NAMALWA (cell line): ENCODE measurements around the gene TSSC4.

ENCODE experiments used
- DNase-seq: peaks from one replicate; pipeline ENCODE4 v3.0.0-alpha.2; 2015; ENCODE audit warnings: low spot score

Gene TSSC4

DNA sequence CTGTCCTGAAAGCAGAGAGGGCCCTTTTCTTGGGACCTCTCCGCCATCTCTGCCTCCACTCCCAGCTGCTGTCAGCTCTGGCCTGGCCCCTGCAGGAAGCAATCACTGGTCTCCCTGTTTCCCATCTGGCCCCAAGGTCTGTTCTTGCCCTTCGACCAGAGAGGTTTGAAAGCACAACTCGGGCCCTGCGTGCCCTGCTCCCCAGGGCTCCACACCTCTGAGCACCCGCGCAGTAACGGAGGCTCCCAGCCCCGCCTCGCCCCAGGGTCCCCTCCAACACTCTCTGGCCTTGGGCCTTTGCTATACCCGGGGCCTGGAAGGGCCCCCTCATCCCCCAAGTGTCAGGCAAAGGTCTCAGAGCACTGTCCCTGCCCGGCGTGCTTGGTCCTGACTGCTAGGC, 31.2 kb upstream of the TSSC4 start:
- no peak for DNase-seq

DNA sequence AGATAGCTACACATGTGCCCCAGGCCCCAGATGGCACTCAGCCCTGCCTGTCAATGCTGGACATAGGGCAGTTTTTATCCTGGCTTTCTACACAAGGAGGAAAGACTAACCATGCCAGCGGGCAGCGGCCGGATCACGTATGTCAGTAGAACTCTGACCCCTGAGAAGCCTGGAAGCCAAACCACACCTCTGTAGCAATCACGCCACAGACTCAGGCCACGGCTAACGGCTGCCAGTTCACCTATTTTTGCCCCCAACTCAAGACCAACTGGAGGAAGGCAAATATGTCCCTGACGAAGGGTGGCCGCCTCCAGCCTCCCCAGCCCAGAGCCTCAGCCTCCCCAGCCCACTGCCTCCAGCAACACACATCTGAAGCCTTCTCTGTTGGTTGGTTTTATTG, 30.7 kb upstream of the TSSC4 start:
- no peak for DNase-seq

DNA sequence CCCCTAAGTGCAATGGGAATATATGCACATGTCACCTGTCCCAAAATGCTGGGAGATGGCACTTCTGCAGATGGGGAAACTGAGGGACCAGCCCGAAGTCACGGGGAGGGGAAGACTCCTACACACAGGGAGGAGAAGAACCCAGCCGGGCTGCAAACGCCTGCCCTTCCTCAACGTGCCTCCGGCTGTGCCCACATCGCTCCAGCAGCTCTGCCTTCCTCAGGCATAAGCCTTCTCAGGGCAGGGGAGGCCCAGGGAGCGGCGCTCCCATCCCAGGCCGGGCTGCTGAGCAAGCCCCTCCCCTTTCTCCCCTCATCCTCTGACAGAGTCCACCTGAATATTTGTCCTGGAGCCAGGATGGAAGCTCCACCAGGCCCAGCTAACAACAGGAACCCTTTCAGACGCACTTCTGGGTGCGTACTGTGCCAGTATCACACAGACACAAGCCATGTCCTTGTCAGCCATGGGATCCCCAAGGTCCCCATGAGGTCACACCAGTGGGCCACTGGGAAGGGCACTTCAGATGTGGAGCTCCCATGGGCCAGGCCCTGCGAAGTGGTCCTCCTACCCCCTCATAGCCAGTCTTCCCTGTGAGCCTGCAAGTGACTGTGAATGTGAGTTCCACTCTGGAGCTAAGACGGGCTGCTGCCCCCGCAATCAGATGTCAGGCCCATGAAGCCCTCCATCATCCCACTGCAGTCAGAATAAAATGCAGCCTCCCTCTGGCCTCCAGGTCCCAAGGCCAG, 25.9 kb upstream of the TSSC4 start:
- DNase-seq: no peak

DNA sequence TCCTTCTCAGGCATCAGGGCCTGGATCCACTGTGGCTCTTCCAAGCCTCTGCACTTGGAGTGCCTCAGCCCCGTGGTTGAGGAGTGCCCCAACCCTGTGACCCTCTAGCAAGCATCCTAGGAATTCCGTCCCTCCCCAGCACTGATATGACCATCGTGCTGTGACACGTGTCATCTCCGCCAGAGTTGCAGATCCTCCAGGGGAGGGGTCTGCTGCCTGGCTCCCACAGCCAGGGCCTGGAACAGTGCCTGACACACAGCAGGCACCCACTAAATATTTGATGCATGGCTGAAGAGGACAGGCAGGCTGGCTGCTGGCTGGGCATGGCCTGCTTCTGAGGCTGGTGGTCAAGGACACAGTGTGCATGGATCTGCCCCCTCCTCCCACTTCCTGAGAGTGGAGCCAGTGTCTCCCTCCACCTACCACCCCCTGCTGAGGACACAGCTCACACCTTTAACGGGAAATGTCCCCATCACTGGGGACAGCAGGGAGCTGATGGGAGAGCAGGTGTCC, 25.2 kb upstream of the TSSC4 start:
- no peak for DNase-seq

DNA sequence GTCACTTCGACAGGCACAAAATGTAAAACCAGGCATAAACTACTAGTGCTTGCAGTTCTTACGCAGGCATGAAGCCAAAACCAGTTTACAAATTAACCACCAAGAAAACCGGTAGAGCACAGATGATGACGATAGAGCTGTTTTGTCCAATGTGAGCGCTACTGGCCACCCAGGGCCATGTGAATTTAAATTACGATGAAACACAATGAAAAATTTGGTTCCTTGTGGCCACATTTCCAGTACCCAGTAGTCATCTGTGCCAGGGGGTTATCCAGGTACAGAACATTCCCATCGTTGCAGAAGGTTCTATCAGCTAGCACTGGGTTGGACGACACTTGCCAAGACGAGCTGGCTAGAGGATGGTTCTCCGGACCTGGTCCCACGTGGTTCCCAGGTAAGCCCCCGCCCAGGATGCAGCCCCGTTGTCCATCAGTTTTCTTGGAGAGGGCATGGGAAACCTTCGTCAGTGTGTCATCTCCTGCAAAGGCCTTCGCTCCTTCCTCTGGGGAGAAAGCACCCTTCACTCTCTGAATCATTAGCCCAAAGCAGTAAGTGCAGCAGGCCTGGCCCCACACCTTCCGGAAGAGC, 24.5 kb upstream of the TSSC4 start:
- no peak for DNase-seq

DNA sequence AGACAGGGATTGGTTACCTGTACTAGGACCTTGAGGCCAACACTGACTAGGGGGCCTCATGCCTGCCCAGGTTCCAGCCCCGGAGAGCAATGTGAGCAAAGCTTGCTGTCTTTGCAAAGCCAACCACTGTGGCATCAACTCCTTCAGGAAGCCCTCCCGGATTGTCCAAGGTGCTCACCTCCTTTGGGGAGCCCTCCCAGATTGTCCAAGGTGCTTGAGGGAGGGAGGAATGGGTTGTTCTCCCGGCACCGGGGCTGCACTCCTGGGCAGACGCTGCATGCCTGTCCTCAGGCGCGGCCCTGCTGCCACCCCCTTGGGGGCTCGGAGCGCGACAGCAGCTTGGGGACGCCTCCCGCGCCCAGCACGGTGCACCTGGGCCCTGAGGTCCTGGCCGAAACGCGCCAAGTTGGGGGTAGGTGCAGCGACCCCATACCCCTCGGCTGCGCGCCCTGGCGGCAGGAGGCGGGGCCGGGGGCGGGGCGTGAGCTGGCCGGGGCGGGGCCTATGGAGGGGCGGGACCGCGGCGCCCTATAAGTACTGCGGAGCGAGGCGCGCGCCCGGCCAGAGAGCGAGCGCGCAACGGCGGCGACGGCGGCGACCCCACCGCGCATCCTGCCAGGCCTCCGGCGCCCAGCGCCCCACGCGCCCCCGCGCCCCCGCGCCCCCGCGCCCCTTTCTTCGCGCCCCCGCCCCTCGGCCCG, 23.6 kb upstream of the TSSC4 start, which contains the start of gene CD81:
Gene CD81 (plus strand): TSS at position 560 of the 701 bp plus-strand sequence. CDS start 240 bp downstream, outside the sequence.
- peak; percentile 36 for DNase-seq

DNA sequence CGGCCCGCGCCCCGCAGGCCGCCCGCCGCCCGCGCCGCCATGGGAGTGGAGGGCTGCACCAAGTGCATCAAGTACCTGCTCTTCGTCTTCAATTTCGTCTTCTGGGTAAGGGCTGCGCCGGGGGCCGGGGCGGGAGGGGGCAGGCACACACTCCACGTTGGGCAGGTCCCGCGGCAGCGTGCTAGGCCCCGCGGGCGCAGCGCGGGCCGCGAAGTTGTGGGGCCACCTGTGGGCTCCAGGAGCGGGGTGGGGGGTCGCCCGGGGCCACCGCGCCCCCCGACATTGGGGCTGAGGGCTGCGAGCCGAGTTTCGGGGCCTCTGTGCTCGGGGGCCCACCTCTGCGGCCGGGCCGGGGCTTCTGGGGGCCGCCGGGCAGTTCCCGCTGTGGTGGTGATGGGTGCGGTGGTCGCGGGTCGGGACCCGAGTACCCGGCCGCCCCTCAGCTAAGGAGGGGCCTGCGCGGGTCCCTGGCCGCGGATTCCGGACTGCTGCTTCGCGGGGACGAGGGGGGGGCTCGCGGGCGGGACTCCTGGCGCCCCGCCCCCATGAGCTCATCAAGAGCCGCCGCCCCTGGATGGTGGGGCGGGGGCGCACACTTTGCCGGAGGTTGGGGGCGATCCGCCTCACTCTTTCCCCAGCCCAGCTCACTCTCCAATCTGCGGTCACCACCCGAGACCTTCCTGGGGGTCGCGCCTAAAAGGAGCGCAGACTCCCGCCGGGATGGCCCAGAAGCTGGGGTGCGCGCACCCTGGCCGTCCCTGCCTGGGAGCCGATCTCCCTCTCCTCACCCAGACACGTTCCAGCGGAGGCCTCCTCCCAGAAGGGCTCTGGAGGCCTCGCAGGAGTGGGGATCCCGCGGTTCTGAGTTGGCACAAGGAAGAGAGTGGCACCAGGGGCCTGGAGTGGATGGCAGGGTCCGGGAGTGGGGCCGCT, 22.8 kb upstream of the TSSC4 start:
- DNase-seq: peak; percentile 54

DNA sequence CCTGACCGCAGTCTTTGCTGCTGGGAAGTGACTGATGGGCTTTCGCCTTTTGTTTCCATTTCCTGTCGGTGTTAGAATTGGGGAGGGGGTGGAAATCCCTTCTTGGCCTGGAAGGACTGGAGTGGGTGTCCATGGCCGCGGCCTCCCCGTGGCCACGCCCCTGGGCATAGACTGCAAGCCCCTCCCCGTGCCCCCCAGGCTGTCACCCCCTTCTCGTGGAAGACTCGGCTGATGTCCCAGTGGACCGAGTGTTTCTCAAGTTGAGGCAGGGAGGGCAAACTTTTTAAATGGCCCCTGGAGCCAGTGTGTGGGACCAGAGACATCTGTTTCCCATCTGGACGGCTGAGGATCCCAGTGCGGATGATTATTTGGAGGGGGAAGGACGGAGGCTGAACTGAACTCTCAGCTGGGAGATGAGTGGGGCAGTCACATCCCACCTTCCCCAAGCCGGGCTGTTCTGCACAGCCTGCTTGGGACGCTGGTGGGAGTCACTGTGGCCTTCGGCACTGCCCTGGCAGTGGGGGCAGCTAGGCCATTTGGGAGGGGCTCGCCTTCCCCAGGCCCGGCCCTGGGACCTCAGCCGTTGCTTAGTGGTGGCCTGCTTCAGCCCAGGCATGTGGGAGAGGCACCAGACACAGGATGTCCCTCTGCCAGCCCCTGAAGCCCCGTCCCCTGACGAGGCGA, 21.9 kb upstream of the TSSC4 start:
- DNase-seq: no peak

DNA sequence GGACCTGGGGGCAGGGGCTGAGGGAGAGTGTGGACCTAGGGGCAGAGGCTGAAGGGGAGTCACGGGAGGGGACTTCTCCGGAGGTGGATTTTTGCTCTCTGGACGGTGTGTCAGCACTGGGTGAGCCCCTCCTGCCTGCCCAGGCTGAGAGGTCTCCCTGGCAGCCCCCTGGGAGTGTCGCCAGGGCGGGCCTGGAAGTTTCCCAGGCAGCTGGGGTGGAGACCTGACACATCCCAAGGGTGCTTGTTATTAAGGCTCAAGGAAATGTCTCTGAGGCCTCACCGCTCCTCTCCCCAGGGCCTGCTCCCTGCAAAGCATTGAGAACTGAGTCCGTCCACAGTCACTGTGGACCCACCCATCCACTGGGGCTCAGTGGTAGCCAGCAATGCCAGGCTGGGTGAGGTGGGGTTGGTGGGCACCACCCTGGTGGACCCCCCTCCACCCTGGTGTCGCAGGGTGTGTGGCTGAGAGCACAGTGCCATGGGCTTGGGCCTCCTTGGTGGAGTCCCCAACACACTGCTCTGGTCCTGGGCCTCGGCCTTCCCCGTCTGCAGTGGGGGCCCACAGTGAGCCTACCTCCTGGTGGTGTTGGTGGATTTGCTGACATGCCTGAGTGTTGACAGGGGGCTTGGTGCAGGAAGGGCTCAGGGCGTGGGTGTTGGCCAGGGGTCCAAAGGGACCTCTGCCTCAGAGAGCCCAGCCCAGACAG, 20.9 kb upstream of the TSSC4 start:
- no peak for DNase-seq

DNA sequence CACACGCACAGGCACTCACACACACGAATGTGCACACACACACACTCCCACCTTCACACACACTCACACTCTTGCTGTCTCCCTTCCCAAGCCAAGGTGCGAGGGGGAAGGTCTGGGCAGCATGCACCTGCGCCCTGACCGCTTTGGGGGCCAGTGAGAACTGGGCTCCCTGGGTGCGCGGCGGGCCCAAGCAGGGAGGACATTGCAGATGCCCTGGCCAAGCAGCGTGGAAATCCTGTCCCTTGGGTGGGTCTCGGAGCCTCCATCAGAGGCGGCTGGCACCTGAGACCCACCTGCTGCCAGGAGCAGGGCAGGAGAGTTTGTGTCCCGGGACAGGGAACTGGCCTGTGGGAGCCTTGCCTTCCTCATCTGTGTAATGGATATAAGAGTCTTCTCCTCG, 20.2 kb upstream of the TSSC4 start:
- DNase-seq: peak; percentile 4

DNA sequence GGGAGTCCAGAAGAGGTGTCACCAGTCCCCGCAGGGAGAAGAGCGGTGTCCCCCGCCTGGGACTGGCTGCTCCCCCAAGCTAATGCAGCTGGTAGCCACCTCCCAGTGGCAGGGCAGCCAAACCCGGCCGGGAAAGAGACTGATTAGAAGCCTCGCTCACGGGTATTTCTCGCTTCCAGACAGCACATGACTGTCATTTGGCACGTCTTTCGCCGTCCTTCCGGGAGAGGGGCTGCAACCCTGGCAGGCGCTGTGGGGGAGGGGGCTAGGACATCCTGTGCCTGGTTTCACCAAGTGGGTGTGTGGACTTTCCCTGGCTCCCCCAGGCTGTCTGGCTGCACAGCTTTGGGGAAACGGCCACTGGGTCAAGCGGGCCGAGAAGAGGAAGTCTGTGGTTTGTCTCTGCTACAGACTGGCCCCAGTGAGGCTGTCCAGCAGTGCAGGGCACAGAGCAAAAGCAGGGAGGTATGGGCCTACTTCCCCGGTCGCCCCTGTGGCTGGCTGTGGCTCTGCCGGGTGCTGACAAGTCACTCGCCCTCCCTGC, 19.7 kb upstream of the TSSC4 start:
- DNase-seq: peak; percentile 10

DNA sequence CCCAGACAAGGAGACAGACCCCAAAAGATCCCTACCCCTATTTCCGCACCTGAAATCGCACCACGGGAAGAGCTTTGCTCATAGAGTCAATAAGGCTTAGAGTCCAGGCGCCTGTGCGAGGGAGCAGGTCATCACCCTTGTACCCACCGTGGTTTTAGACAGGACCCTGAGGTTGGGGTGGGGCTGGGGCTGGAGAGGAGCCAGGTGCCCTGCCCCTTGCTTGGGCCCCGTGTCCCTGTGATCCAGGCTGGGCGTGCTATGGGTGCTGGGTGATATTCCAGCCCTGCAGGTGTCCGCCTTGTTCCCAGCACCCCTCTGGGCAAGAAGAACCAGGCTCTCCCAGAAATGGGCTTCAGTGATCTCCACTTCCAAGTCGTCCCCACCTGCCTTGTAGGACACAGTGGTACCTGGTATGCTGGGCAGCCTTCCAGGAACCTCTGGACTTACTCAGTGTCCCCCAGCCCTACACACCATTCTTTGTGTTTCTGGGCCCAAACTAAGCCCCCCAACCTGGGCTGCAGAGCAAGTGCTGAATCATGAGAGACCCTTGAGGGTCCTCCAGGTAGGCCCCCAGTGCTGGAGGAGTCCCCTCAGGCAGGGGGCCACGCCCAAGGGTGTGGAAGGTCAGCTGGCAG, 18.9 kb upstream of the TSSC4 start:
- peak; percentile 15 for DNase-seq

DNA sequence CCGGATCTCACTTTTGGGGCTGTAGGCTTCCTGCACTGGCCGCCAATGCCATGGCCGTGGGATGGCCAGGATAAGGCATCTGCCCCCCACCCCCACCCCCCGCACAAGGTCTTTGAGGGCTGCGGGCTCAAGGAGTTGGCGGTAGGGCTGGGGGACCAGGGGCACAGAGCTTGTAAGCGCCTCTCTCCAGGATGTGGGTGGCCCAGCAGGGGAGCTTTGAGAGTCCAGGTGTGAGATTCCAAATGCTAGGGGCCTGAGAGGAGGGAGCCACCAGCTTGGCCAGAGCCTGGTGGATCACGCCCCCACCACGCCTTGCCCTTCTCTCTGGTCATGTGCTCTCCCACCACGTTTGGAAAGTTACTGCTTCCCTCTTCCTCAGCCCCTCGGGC, 18.4 kb upstream of the TSSC4 start:
- peak; percentile 36 for DNase-seq

DNA sequence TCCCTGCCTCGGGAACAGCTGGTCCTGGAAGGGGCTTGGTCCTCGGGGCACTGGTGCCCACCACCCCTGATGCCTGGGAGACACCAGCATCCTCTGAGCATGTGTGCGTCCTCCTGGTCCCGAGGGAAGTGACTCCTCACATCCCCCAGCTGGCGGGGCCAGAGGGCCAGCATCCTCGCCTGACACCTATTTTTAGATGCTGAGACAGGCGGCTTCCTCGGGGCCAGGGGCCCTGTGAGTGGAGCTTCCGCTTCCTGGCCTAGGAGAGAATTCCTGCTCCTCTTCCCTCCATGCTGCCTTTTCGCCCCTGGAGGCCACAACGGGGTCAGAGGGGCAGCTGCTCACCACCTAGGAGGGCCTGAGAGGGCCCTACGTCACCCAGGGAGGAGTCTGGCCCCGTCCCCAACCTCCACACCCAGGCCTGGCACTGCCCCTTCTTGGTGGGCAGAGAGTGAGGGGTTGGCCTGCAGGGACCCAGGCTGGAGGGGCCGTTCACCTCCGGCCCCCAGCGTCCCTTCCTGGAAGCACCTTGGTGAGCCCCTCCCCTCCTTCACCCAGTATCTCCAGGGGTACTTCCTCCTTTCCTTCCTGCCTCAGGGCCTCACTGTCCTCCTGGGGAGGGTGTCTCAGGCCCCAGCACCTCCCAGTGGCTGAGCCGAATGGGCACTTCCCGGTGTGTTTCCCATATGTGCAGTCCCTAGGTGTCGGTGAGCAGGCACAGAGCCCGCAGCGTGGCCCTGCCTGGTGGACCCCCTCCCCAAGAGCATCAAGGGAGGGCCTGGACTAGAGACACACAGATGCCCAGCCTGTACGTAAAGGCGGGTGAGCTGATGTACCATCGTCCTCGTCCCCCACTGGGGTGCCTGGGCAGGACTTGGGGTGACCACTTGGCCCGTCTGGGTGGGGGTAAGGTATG, 17.4 kb upstream of the TSSC4 start:
- peak; percentile 55 for DNase-seq

DNA sequence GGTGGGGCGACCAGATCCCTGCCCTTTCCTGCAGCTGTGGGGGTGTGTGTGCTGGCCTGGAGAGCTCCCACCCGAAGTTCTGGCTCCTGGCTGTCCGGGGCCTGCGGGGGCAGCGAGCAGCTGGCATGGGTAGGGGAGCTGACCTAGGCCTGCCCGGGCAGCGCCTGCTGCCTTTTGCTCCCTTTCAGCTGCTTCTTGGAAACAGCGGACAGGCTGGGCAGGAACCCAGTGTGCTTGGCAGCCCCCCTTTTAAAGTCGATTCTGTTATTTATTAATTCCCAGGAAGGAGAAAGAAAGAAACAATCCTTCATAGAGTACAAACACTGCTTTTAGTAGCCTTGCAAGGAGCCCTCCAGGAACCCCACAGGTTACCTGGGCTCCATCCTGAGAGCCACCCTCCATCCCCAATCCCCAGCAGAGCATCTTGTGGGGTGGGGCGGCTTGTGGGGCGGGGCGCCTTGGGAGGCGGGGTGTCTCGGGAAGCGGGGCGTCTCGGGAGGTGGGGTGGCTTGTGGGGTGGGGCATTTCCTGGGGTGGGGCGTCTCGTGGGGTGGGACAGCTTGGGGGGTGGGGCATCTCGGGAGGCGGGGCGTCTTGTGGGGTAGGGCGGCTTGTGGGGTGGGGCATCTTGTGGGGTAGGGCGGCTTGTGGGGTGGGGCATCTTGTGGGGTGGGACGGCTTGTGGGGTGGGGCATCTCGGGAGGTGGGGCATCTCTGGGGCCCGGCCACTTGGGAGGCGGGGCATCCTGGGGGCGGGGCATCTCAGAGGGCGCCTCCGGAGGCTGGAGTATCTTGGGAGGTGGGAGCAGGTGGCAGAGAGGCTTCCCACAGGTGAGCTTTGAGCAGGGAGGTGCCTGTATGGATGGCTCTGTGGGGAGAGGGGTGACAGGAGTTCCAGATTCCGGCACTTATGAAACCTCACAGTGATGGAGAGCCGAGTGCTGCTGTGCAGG, 16.4 kb upstream of the TSSC4 start:
- peak; percentile 86 for DNase-seq

DNA sequence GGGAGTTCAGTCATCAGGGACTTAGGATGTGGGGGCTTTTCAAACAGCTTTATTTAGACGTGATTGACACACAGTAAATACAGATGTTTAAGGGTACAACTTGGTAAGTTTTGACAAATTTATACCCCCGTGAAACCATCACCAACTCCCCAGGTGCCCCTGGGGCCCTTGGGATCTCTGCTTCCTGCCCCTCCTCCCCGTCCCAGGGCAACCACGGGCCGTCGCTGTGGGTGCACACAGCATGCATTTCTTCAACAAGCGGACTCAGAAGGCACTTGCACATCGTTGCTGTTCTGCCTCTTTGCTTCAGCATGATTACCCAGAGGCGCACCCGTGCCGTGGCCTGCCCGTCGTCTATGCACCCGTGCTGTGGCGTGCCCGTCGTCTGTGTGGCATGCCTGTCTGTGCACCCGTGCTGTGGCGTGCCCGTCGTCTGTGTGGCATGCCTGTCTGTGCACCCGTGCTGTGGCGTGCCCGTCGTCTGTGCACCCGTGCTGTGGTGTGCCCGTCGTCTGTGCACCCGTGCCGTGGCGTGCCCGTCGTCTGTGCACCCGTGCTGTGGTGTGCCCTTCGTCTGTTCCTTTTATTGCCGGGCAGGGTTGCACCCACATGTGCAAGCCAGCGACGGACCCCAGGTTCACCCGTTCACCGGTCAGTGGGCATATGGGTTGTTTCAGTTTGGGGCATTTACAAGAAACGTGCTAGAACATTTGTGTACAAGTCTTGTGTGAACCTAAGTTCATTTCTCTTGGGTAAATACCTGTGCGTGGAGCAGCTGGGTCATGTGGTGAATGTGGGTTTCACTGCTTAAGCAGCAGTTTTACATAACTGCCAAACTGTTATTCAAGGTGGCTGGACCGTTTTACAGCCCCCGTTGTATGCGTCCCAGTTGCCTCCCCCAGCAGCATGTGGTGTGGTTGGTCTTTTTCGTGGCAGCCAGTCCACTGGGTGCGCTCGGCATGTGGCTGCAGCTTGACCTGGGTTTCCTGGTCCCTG, 15.1 kb upstream of the TSSC4 start:
- DNase-seq: peak; percentile 92
